ENCODE data around the gene PXYLP1. TPM values are rescaled to one million over a fixed set of nuclear protein-coding genes. Genes with fewer than 3 reads are reported as not detected.

PXYLP1 gene
- total RNA-seq, 1 donor from 2014 or later, result 11.5 TPM

DNA sequence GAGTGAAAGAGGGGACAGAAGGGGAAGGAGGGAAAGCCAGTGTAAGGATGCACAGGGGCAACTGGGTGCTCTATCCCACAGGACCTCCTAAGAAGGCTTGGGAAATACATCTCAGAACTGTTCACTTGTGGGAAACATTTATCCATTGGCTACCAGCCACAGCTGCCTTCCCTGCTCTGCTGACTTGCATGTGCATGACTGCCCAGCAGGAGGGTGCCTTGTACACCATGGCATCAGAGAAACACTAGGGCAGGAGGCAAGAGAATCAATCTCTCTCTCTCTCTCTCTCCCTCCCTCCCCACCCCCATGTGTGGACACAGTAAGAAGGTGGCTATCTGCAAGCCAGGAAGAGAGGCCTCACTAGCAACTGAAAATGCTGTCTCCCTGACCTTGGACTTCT is 73.8 kb downstream of the PXYLP1 start:
- no peaks in the 10 kb centered on the region for H3K36me3 ChIP-seq (ENCODE audit: control insufficient read depth, insufficient read depth, low read length)
- no peak for TF ChIP-seq CTCF (IDR thresholded peaks at IDR 0.05; ENCODE audit: insufficient read depth, low read length, poor library complexity, severe bottlenecking)
- no peak for DNase-seq (ENCODE audit: low read depth)
- H3K27me3 ChIP-seq (ENCODE audit: control insufficient read depth, insufficient read depth, low read length), result no peaks in the 10 kb centered on the region
- no peak overlapping the region for H3K4me3 ChIP-seq (ENCODE audit: low read depth, low read length)

DNA sequence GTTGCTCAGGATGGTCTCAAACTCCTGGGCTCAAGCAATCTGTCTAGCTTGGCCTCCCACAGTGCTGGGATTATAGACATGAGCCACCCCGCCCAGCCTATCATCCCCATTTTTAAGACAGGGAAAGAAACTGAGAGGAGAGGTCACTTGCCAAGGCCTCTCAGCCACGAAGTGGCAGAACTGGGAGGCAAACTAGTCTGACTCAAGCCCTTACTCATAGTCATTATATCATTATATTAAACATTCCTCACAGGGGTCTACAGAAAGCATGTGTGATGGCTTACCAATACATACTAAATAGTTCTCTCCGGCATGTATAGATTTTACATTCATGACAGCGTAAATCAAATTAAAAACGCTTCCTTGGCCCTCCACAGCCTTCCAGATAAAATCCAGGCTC is 74.7 kb downstream of the PXYLP1 start:
- no peak for DNase-seq (ENCODE audit: low read depth)
- no peaks in the 10 kb centered on the region for H3K27me3 ChIP-seq (ENCODE audit: control insufficient read depth, insufficient read depth, low read length)
- no peak overlapping the region for H3K4me3 ChIP-seq (ENCODE audit: low read depth, low read length)
- H3K36me3 ChIP-seq (ENCODE audit: control insufficient read depth, insufficient read depth, low read length), result no peaks in the 10 kb centered on the region
- no peak for TF ChIP-seq CTCF (IDR thresholded peaks at IDR 0.05; ENCODE audit: insufficient read depth, low read length, poor library complexity, severe bottlenecking)

DNA sequence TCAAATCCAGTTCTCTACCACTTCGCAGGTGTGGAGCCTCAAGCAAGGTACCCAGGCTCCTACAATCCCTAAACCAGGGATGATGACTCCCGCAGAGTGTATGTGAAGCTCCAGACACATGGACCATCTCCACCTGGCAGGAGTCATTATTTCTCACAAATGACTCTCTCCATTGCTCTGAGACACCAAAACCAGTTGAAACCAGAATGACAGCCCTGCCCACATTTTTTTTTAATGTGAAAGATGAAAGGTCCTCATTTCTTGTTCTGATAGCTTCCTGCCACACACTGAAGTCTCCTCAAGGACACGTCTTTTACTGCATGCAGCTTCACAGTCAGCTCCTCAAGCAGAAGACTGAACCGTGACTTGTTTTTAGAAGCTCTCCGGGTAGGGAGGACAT is 75.3 kb downstream of the PXYLP1 start:
- no peak for TF ChIP-seq CTCF (IDR thresholded peaks at IDR 0.05; ENCODE audit: insufficient read depth, low read length, poor library complexity, severe bottlenecking)
- Histone ChIP-seq H3K36me3 (ENCODE audit: control insufficient read depth, insufficient read depth, low read length) (no peaks in the 10 kb centered on the region), H3K27me3 (ENCODE audit: control insufficient read depth, insufficient read depth, low read length) (no peaks in the 10 kb centered on the region), H3K4me3 (ENCODE audit: low read depth, low read length) (no peak overlapping the region)
- no peak for DNase-seq (ENCODE audit: low read depth)

- no peak for DNase-seq (ENCODE audit: low read depth)
- H3K27me3 ChIP-seq (ENCODE audit: control insufficient read depth, insufficient read depth, low read length), result no peaks in the 10 kb centered on the region
- H3K4me3 ChIP-seq (ENCODE audit: low read depth, low read length), result no peak overlapping the region
- TF ChIP-seq CTCF (IDR thresholded peaks at IDR 0.05; ENCODE audit: insufficient read depth, low read length, poor library complexity, severe bottlenecking), result no peak
- no peaks in the 10 kb centered on the region for H3K36me3 ChIP-seq (ENCODE audit: control insufficient read depth, insufficient read depth, low read length)
Observed at GRCh38 chr3:141307351-141308059, 75.9 kb downstream of the PXYLP1 start.

DNA sequence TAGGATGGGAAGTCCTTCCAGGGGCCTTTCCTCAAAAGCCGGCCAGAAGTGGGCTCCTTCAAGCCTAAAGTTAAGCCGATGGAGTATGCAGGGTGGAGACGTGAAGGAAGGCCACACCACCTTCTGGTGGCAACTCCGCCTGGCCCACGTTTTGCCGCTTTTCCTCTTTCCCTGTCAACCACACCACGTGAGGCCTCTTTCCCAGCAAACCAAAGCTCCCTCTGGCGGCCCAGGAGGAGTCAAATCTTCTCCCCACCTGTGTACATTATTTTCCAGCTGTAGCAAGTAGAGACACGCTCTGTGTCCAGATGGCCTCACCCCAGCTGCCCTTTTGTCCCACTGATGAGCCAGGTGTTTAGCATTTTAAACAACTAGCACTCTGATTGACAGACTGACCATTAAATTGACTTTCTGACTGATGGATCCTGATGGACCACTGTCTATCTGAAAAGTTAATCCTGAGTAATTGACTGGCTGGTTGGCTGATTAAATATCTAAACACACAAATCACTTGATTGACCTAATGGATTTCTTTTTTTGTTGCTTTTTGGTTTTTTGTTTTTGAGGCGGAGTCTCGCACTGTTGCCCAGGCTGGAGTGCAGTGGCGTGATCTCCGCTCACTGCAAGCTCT is 77.1 kb downstream of the PXYLP1 start:
- no peak overlapping the region for H3K4me3 ChIP-seq (ENCODE audit: low read depth, low read length)
- H3K27me3 ChIP-seq (ENCODE audit: control insufficient read depth, insufficient read depth, low read length), result no peaks in the 10 kb centered on the region
- no peaks in the 10 kb centered on the region for H3K36me3 ChIP-seq (ENCODE audit: control insufficient read depth, insufficient read depth, low read length)
- peak; percentile 66 for TF ChIP-seq CTCF (IDR thresholded peaks at IDR 0.05; ENCODE audit: insufficient read depth, low read length, poor library complexity, severe bottlenecking)
- no peak for DNase-seq (ENCODE audit: low read depth)

DNA sequence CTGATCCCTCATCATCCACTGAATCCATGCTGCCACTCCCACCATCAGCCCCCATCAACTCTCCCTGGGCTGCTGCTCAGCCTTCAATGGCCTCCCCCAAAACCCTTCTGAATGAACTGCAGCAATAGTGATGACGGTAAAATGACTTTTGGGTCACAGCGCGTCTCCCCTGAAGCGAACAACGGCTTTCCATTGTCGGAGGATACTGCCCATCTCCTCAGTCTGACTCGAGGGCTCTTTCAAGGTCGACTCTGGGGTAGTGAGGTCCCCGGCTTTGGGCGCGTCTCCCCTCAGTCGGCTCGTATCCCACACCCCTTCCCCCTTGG is 79.5 kb downstream of the PXYLP1 start:
- Histone ChIP-seq H3K36me3 (ENCODE audit: control insufficient read depth, insufficient read depth, low read length) (no peaks in the 10 kb centered on the region), H3K27me3 (ENCODE audit: control insufficient read depth, insufficient read depth, low read length) (no peaks in the 10 kb centered on the region), H3K4me3 (ENCODE audit: low read depth, low read length) (peak overlapping the region; percentile 75)
- DNase-seq (ENCODE audit: low read depth), result no peak
- TF ChIP-seq CTCF (IDR thresholded peaks at IDR 0.05; ENCODE audit: insufficient read depth, low read length, poor library complexity, severe bottlenecking), result no peak
